ENCODE data around the gene PANK3. TPM values are rescaled to one million over a fixed set of nuclear protein-coding genes. Genes with fewer than 3 reads are reported as not detected.

PANK3 gene
- total and polyA plus RNA-seq, 2 donors from 2014 or later: 7.7 to 36.9 TPM

DNA sequence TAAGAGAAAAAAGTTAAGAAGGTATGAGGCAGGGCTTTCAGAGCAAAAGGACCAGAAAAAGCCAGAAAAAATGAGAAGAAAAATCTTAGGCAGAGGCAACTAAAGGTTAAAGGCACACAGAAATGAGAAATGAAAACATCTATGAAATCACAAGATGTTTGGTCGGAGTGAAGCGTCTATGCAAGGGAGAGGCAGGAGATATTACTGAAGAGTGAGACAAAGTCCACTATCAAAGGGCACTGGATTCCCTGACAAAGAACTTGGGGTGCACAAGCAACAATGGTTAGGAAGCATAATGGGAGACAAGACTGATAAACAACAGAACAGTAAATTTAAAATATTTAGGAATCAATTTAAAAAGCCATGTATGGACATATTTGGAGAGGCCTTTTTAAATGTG is 16.9 kb downstream of the PANK3 start:
- Histone ChIP-seq H3K4me3 (ENCODE audit: low read length in 3 of 3) (no peak overlapping the region), H3K4me1 (ENCODE audit: control insufficient read depth in 2 of 3, insufficient read depth in 2 of 3, low read depth in 1 of 3, low read length in 3 of 3) (no peaks in the 10 kb centered on the region), H3K9ac (ENCODE audit: low read length in 3 of 3) (no peak overlapping the region), H3K36me3 (ENCODE audit: control insufficient read depth in 2 of 3, insufficient read depth in 3 of 3, low read length in 3 of 3) (peaks cover 2 to 12% (median 3%) of the 10 kb centered on the region in 3 donors), H3K27me3 (ENCODE audit: control insufficient read depth, insufficient read depth, low read length) (no peaks in the 10 kb centered on the region), H3K27ac (ENCODE audit: low read depth in 2 of 2, low read length in 2 of 2) (no peak overlapping the region), H3K9me3 (ENCODE audit: control insufficient read depth in 2 of 3, insufficient read depth in 1 of 3, low read length in 3 of 3) (no peaks in the 10 kb centered on the region)
- FAIRE-seq (no peak), DNase-seq (no peak)
- intact Hi-C loops (cut with DNase I): no loop called here
- TF ChIP-seq, protein P1, sequence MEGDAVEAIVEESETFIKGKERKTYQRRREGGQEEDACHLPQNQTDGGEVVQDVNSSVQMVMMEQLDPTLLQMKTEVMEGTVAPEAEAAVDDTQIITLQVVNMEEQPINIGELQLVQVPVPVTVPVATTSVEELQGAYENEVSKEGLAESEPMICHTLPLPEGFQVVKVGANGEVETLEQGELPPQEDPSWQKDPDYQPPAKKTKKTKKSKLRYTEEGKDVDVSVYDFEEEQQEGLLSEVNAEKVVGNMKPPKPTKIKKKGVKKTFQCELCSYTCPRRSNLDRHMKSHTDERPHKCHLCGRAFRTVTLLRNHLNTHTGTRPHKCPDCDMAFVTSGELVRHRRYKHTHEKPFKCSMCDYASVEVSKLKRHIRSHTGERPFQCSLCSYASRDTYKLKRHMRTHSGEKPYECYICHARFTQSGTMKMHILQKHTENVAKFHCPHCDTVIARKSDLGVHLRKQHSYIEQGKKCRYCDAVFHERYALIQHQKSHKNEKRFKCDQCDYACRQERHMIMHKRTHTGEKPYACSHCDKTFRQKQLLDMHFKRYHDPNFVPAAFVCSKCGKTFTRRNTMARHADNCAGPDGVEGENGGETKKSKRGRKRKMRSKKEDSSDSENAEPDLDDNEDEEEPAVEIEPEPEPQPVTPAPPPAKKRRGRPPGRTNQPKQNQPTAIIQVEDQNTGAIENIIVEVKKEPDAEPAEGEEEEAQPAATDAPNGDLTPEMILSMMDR (IDR thresholded peaks at IDR 0.05; ENCODE audit: borderline replicate concordance, extremely low read depth, insufficient read depth): no peak

DNA sequence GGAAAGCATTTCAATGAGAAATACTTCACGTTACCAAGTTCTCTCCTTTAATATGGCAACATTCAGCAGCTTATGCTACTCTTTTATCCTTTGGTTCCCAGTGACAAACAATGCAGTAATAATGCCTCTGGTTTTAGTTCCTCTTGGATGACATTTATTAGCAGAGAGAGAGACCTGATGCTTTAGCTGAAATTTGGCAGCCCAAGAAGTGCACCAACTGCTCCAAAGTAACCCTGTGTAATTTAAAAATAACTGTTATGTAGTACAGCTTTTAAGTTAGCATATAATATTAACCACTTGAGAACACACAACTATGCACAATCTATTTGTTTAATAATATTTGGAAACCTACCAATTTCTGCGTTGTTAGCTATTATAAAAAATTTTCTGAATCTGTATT is 21.8 kb downstream of the PANK3 start:
- FAIRE-seq: no peak
- no peak overlapping the region for H3K4me3 ChIP-seq (ENCODE audit: low read length in 3 of 3)
- H3K27ac ChIP-seq (ENCODE audit: low read depth in 2 of 2, low read length in 2 of 2): no peak overlapping the region
- no peaks in the 10 kb centered on the region for H3K9me3 ChIP-seq (ENCODE audit: control insufficient read depth in 2 of 3, insufficient read depth in 1 of 3, low read length in 3 of 3)
- TF ChIP-seq, protein P1 (IDR thresholded peaks at IDR 0.05; ENCODE audit: borderline replicate concordance, extremely low read depth, insufficient read depth): no peak
- no peaks in the 10 kb centered on the region for H3K4me1 ChIP-seq (ENCODE audit: control insufficient read depth in 2 of 3, insufficient read depth in 2 of 3, low read depth in 1 of 3, low read length in 3 of 3)
- no peak overlapping the region for H3K9ac ChIP-seq (ENCODE audit: low read length in 3 of 3)
- H3K27me3 ChIP-seq (ENCODE audit: control insufficient read depth, insufficient read depth, low read length): no peaks in the 10 kb centered on the region
- H3K36me3 ChIP-seq (ENCODE audit: control insufficient read depth in 2 of 3, insufficient read depth in 3 of 3, low read length in 3 of 3): peaks cover 0 to 19% (median 5%) of the 10 kb centered on the region in 3 donors
- intact Hi-C loops (cut with DNase I): no loop called here
- DNase-seq: no peak

DNA sequence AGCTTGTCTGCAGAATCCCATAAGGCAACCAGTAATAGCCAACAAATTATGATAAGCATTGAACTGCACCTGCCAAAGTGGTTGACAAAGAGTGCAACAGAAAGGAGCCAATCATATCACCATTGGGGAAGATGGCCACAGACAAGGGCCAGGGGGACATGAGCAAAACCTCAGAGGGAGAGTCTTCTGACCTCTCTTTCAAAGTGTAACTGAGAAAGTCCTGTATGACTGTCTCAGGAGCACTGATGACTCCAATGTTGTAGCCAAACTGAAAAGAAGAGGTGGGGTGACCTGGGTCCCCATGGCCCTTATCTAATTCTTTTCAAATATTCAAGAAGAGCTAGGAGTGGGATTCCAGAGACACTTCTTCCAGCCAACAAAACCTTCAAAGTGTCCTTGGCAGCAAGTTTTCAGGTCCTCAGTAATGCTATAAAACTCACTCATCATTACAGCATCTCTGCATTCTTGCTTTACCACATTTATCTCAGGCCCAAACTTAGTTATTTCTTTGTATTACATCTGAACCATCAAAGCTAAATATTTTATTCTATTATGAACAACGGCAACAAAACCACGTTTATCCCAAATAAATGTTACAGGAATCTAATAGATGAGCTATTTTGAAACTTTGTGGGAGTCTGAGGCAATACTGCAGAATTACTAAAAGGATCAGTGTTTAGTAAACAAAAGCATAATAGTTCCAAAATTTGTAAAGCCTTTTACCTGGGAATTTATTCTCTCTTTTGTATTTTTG is 25.6 kb downstream of the PANK3 start:
- FAIRE-seq (no peak), DNase-seq (no peak)
- Histone ChIP-seq H3K4me3 (ENCODE audit: low read length in 3 of 3) (no peak overlapping the region), H3K27ac (ENCODE audit: low read depth in 2 of 2, low read length in 2 of 2) (no peak overlapping the region), H3K4me1 (ENCODE audit: control insufficient read depth in 2 of 3, insufficient read depth in 2 of 3, low read depth in 1 of 3, low read length in 3 of 3) (no peaks in the 10 kb centered on the region), H3K9ac (ENCODE audit: low read length in 3 of 3) (no peak overlapping the region), H3K27me3 (ENCODE audit: control insufficient read depth, insufficient read depth, low read length) (no peaks in the 10 kb centered on the region), H3K36me3 (ENCODE audit: control insufficient read depth in 2 of 3, insufficient read depth in 3 of 3, low read length in 3 of 3) (peaks cover 0 to 11% (median 3%) of the 10 kb centered on the region in 3 donors), H3K9me3 (ENCODE audit: control insufficient read depth in 2 of 3, insufficient read depth in 1 of 3, low read length in 3 of 3) (no peaks in the 10 kb centered on the region)
- TF ChIP-seq, protein P1 (IDR thresholded peaks at IDR 0.05; ENCODE audit: borderline replicate concordance, extremely low read depth, insufficient read depth): no peak
- intact Hi-C loops (cut with DNase I): no loop called here
